Measurements from ENCODE around the gene ENO2. TPM values are rescaled to one million over a fixed set of nuclear protein-coding genes. Genes with fewer than 3 reads are reported as not detected.

ENO2 gene
- polyA plus RNA-seq, 1 of the 3 experiments (the other 2 are of a cell fraction), result 50.6 TPM

DNA sequence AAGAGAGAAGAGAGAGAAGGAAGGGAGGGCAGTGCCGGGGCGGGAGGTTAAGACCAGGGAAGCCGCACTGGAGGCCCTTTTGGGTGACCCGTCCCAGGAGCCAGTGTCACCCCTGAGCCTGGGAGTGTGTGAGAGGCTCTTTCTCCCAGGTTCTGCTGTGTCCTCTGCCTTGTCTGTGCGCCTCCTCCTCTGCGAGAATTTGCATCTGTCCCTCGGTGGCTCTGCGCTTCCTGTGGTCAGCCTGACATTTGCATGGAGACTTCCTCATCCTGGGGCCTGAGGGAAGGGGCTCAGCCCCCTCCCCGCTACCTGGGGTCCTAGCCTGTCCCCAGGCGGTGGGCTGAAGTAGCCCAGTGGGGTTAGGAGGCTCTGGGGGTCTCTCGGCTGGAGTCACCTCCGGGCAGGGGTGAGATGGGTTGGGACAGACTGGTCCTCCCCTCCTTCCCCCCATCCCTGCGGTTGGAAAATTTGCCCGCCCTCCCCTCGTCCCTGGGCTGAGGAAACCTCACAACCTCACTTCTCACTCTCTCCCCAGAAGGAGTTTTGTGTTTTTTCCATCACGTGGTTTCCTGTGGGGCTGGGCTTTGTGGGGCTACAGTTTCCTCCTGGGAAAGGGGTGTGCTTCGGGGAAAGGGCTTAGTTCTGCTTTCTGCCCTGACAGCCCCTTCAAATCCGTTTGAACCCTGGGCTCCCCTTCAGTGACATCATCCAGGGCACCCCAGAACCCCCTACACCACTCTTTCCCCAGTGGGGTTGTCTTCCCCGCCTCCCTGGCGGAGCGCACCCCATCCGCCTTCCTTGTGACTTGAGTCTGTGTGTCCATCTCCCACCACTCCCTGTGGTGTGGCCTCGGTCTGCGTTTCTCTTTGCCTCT is 39.3 kb downstream of the ENO2 start:
- H3K9me3 ChIP-seq, result no peaks in the 10 kb centered on the region
- no peak overlapping the region for H3K4me2 ChIP-seq
- H2AFZ ChIP-seq (ENCODE audit: low read depth), result no peak overlapping the region
- H3K79me2 ChIP-seq (ENCODE audit: insufficient read depth), result no peaks in the 10 kb centered on the region
- 87% methylated on average over 13 of the region's 24 CpGs for WGBS (ENCODE audit: low lambda C conversion rate)
- CTCF ChIA-PET, result interaction anchor here (0.6 to 1.9 kb wide), 3 partner anchors 9 to 414 kb away, joined by 3 to 7 read pairs (median 7); no protein-coding TSS in a partner anchor
- H3K9me2 ChIP-seq, result no peaks in the 10 kb centered on the region
- no peak overlapping the region for H3K9ac ChIP-seq
- H3K27me3 ChIP-seq (ENCODE audit: insufficient read depth), result no peaks in the 10 kb centered on the region
- no peaks in the 10 kb centered on the region for H3F3A ChIP-seq (replicated peaks; ENCODE audit: insufficient read depth)
- TF ChIP-seq EZH2phosphoT487 (IDR thresholded peaks at IDR 0.05; ENCODE audit: borderline replicate concordance, low read depth), result no peak
- TF ChIP-seq MEF2A (IDR thresholded peaks at IDR 0.05; ENCODE audit: borderline replicate concordance, low read depth), result no peak
- no peak for TF ChIP-seq TAF1 (IDR thresholded peaks at IDR 0.05; ENCODE audit: borderline replicate concordance, low read depth, low read length)
- no peak for TF ChIP-seq IRF3 (IDR thresholded peaks at IDR 0.05; ENCODE audit: low read depth, low read length)
- no peak for TF ChIP-seq FOXM1 (IDR thresholded peaks at IDR 0.05; ENCODE audit: low read depth)
- TF ChIP-seq NRF1 (IDR thresholded peaks at IDR 0.05; ENCODE audit: low read depth, low read length), result no peak
- TF ChIP-seq, protein P1, sequence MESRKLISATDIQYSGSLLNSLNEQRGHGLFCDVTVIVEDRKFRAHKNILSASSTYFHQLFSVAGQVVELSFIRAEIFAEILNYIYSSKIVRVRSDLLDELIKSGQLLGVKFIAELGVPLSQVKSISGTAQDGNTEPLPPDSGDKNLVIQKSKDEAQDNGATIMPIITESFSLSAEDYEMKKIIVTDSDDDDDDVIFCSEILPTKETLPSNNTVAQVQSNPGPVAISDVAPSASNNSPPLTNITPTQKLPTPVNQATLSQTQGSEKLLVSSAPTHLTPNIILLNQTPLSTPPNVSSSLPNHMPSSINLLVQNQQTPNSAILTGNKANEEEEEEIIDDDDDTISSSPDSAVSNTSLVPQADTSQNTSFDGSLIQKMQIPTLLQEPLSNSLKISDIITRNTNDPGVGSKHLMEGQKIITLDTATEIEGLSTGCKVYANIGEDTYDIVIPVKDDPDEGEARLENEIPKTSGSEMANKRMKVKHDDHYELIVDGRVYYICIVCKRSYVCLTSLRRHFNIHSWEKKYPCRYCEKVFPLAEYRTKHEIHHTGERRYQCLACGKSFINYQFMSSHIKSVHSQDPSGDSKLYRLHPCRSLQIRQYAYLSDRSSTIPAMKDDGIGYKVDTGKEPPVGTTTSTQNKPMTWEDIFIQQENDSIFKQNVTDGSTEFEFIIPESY (IDR thresholded peaks at IDR 0.05; ENCODE audit: borderline replicate concordance, low read depth), result no peak
- no peak for TF ChIP-seq JUND (IDR thresholded peaks at IDR 0.05)
- TF ChIP-seq REST (IDR thresholded peaks at IDR 0.05; ENCODE audit: low read depth, low read length), result no peak
- TF ChIP-seq USF2 (IDR thresholded peaks at IDR 0.05; ENCODE audit: borderline replicate concordance, low read depth, low read length), result no peak
- no peak for TF ChIP-seq GABPA (IDR thresholded peaks at IDR 0.05; ENCODE audit: low read depth)
- TF ChIP-seq GATA2 (CRISPR knock-in tag; IDR thresholded peaks at IDR 0.05), result no peak
- TF ChIP-seq RCOR1 (IDR thresholded peaks at IDR 0.05; ENCODE audit: low read length), result no peak
- no peak for TF ChIP-seq CHD2 (IDR thresholded peaks at IDR 0.05; ENCODE audit: low read length, partially characterized antibody)
- no peaks in the 10 kb centered on the region for H3K4me1 ChIP-seq (ENCODE audit: control insufficient read depth in 1 of 2, insufficient read depth in 2 of 2, low read depth in 1 of 2, low read length in 1 of 2)
- POLR2A ChIA-PET, result no interaction called here
- H4K20me1 ChIP-seq (ENCODE audit: insufficient read depth), result no peaks in the 10 kb centered on the region
- H3K27ac ChIP-seq (ENCODE audit: low read depth in 2 of 2, low read length in 1 of 2), result no peak overlapping the region
- peak; percentile 24 for DNase-seq
- H3K36me3 ChIP-seq (replicated peaks in 1 of 2; ENCODE audit: control insufficient read depth in 1 of 2, insufficient read depth in 2 of 2, low read length in 1 of 2), result no peaks in the 10 kb centered on the region
- no peak overlapping the region for H3K4me3 ChIP-seq (ENCODE audit: low read depth in 2 of 2, low read length in 1 of 2)

All from SK-N-SH (cell line).